B cell (primary cell): ENCODE measurements around the gene DKK3. TPM values are rescaled to one million over a fixed set of nuclear protein-coding genes. Genes with fewer than 3 reads are reported as not detected.

Source experiments
- ATAC-seq: fragments of 200-7000 bp; cut with Tn5 transposase; one replicate; pipeline ENCODE4 v1.10.0; 2021; ENCODE audit warnings: low read depth, mild to moderate bottlenecking, moderate number of reproducible peaks, moderate library complexity
- CTCF ChIA-PET: fragments of 350-600 bp; sonication (Branson Sonifier 250); formaldehyde crosslinking; loops from one replicate; lab custom pipeline; 2021; ENCODE audit warnings: antibody characterized with exemption, inconsistent platforms; lab: Charles Lee
- POLR2A ChIA-PET: fragments of 350-600 bp; sonication (Branson Sonifier 250); formaldehyde crosslinking; loops from one replicate; lab custom pipeline; 2021; ENCODE audit warnings: antibody characterized with exemption; lab: Charles Lee
- DNase-seq: peaks from one replicate; pipeline ENCODE4 v3.0.0; 2013
- H2AFZ ChIP-seq: 2 replicates; pipeline ENCODE4 v1.6.1; 2012; ENCODE audit warnings: mild to moderate bottlenecking, low read depth, low read length; ENCODE audit not compliant: insufficient read depth, poor library complexity, severe bottlenecking
- H3K27ac ChIP-seq, 2 donors: 1 replicate in 1 of 2; 2 replicates in 1 of 2; pipeline ENCODE4 v1.5.1; 2012 to 2013; ENCODE audit warnings: low read length in 2 of 2, mild to moderate bottlenecking in 2 of 2, moderate library complexity in 1 of 2
- H3K27me3 ChIP-seq, 4 experiments: fragments of 200-600 bp in 1 of 4; sonication (generic) in 1 of 4; replicated peaks in 1 of 4; 1 replicate in 2 of 4; 2 replicates in 2 of 4; pipeline versions ENCODE4 v1.6.1 to v1.7.0; 2013 to 2016; ENCODE audit warnings: low read length in 3 of 4, mild to moderate bottlenecking in 2 of 4, mixed read lengths in 1 of 4, moderate library complexity in 1 of 4; ENCODE audit not compliant: insufficient read depth in 4 of 4, control insufficient read depth in 3 of 4; ENCODE audit errors: control extremely low read depth in 1 of 4
- H3K36me3 ChIP-seq, 2 experiments: replicated peaks in 1 of 2; 1 replicate in 1 of 2; 2 replicates in 1 of 2; pipeline versions ENCODE4 v1.6.1 to v1.7.1; 2013; ENCODE audit warnings: low read length in 1 of 2; ENCODE audit not compliant: insufficient read depth in 2 of 2, control insufficient read depth in 1 of 2; ENCODE audit errors: control extremely low read depth in 1 of 2, extremely low read depth in 1 of 2
- H3K4me1 ChIP-seq, 2 donors: fragments of 200-600 bp in 1 of 2; sonication (generic) in 1 of 2; 1 replicate in 1 of 2; 2 replicates in 1 of 2; pipeline versions ENCODE4 v1.5.1 to v1.6.1; 2013 to 2017; ENCODE audit warnings: low read length in 2 of 2; ENCODE audit not compliant: control insufficient read depth in 2 of 2, insufficient read depth in 2 of 2
- H3K4me2 ChIP-seq: replicated peaks from 2 replicates; pipeline ENCODE3; 2012; ENCODE audit warnings: mild to moderate bottlenecking, low read depth, low read length; ENCODE audit not compliant: poor library complexity, severe bottlenecking
- H3K4me3 ChIP-seq, 5 experiments: fragments of 200-600 bp in 1 of 5; sonication (generic) in 1 of 5; 1 replicate in 3 of 5; 2 replicates in 2 of 5; pipeline versions ENCODE4 v1.5.1 to v1.7.0; 2011 to 2016; ENCODE audit warnings: low read length in 4 of 5, mild to moderate bottlenecking in 4 of 5, low read depth in 2 of 5, control low read depth in 1 of 5, moderate library complexity in 1 of 5; ENCODE audit not compliant: insufficient read depth in 1 of 5; ENCODE audit errors: control extremely low read depth in 1 of 5, extremely low read depth in 1 of 5
- H3K79me2 ChIP-seq: fragments of 200-600 bp; sonication (generic); one replicate; pipeline ENCODE4 v1.6.0; 2016; ENCODE audit warnings: low read length; ENCODE audit not compliant: control insufficient read depth, insufficient read depth
- H3K9ac ChIP-seq: fragments of 200-600 bp; sonication (generic); 2 replicates; pipeline ENCODE4 v1.6.1; 2017; ENCODE audit warnings: mild to moderate bottlenecking, low read length, moderate library complexity
- H3K9me3 ChIP-seq, 3 donors: one replicate each; pipeline versions ENCODE4 v1.6.1 to v1.7.1; 2013; ENCODE audit warnings: low read length in 2 of 3; ENCODE audit not compliant: control insufficient read depth in 2 of 3, insufficient read depth in 1 of 3; ENCODE audit errors: control extremely low read depth in 1 of 3
- H4K20me1 ChIP-seq: 2 replicates; pipeline ENCODE4 v1.6.0; 2012; ENCODE audit warnings: mild to moderate bottlenecking, low read length; ENCODE audit not compliant: insufficient read depth, control insufficient read depth, poor library complexity, severe bottlenecking
- H3K27ac Mint-ChIP-seq: one replicate; pipeline ENCODE4 v1.8.0; 2021; ENCODE audit warnings: mixed read lengths
- H3K27me3 Mint-ChIP-seq: one replicate; pipeline ENCODE4 v1.8.0; 2021; ENCODE audit warnings: mixed read lengths
- H3K4me1 Mint-ChIP-seq: one replicate; pipeline ENCODE4 v1.8.0; 2021; ENCODE audit warnings: mixed read lengths
- H3K4me3 Mint-ChIP-seq: one replicate; pipeline ENCODE4 v1.8.0; 2021; ENCODE audit warnings: mixed read lengths
- H3K9me3 Mint-ChIP-seq: one replicate; pipeline ENCODE4 v1.8.0; 2022; ENCODE audit warnings: mixed read lengths; ENCODE audit not compliant: insufficient read depth
- CTCF ChIP-seq: fragments of 200-600 bp; IDR thresholded peaks from one replicate; pipeline ENCODE4 v1.8.0; 2022; ENCODE audit warnings: antibody characterized with exemption, mild to moderate bottlenecking
- EZH2 ChIP-seq: IDR thresholded peaks from 2 replicates; pipeline ENCODE4 v1.6.1; 2012; ENCODE audit warnings: borderline replicate concordance, low read depth, mild to moderate bottlenecking, moderate library complexity, low read length; ENCODE audit not compliant: insufficient read depth, poor library complexity, severe bottlenecking
- WGBS: methylation state at CpG from one replicate; pipeline ENCODE4 v1.1.5; 2013; ENCODE audit warnings: missing lambda C conversion rate; ENCODE audit not compliant: insufficient coverage; 5-methylcytosine and 5-hydroxymethylcytosine counted together
- intact Hi-C: fragments of 100-400 bp; cut with micrococcal nuclease; formaldehyde crosslinking; loops from one replicate; pipeline ENCODE4 v1.10.0; 2022
- polyA plus RNA-seq: library from polyadenylated mRNA; depleted of rRNA; stranded (reverse); fragments of >200 nt; gene quantifications from 2 replicates; pipeline ENCODE4 v1.2.3, GENCODE V29; 2012
- total RNA-seq, 2 donors: library from RNA; stranded (reverse); fragments of 120-200 nt in 1 of 2; gene quantifications; 1 replicate in 1 of 2; 2 replicates in 1 of 2; pipeline versions ENCODE4 v1.2.3 to v1.2.4, GENCODE V29; 2013 to 2022

DKK3 gene
- total and polyA plus RNA-seq, 2 donors (not counting 1 experiment from before 2014, with no cell fraction given) = 0.33 TPM; not detected in 1

GRCh38 chr11:12032968-12033367 is 24.5 kb upstream of the DKK3 start:
- DNase-seq = no peak
- Histone ChIP-seq H3K27ac (no peak overlapping the region), H3K4me2 (no peak overlapping the region), H2AFZ (no peak overlapping the region), H3K9me3 (no peaks in the 10 kb centered on the region), H4K20me1 (no peaks in the 10 kb centered on the region), H3K4me3 (no peak overlapping the region), H3K4me1 (no peaks in the 10 kb centered on the region), H3K27me3 (peaks cover 0 to 3% (median 0%) of the 10 kb centered on the region in 4 experiments), H3K36me3 (no peaks in the 10 kb centered on the region), H3K9ac (no peak overlapping the region), H3K79me2 (no peaks in the 10 kb centered on the region)
- CTCF ChIA-PET = interaction anchor here (2.6 kb wide), 1 partner anchor 11 kb away, joined by 11 read pairs; no protein-coding TSS in a partner anchor
- no CpG with 5 or more reads among the region's 2 CpGs for WGBS
- H3K4me1 Mint-ChIP-seq = no peaks in the 10 kb centered on the region
- H3K9me3 Mint-ChIP-seq = no peaks in the 10 kb centered on the region
- no peak overlapping the region for H3K4me3 Mint-ChIP-seq
- peaks cover 31% of the 10 kb centered on the region for H3K27me3 Mint-ChIP-seq
- no peak overlapping the region for H3K27ac Mint-ChIP-seq
- no peak for TF ChIP-seq EZH2
- TF ChIP-seq CTCF = no peak
- intact Hi-C loops = no loop called here
- ATAC-seq = no peak
- POLR2A ChIA-PET = no interaction called here

GRCh38 chr11:12031856-12032544 is 23.6 kb upstream of the DKK3 start:
- no peaks in the 10 kb centered on the region for H3K79me2 ChIP-seq
- peaks cover 32% of the 10 kb centered on the region for H3K27me3 Mint-ChIP-seq

More at GRCh38 chr11:12031856-12032544, 23.6 kb upstream of the DKK3 start:
- H3K9me3 Mint-ChIP-seq = no peaks in the 10 kb centered on the region
- Histone ChIP-seq H3K27me3 (peaks cover 0 to 3% (median 0%) of the 10 kb centered on the region in 4 experiments), H3K9me3 (no peaks in the 10 kb centered on the region), H3K4me3 (no peak overlapping the region), H2AFZ (no peak overlapping the region), H3K9ac (no peak overlapping the region), H3K4me2 (no peak overlapping the region), H3K4me1 (no peaks in the 10 kb centered on the region), H3K36me3 (no peaks in the 10 kb centered on the region), H3K27ac (no peak overlapping the region), H4K20me1 (no peaks in the 10 kb centered on the region)
- DNase-seq = no peak
- whole genome bisulfite sequencing = 83% methylated on average over 1 of the region's 4 CpGs
- no peaks in the 10 kb centered on the region for H3K4me1 Mint-ChIP-seq
- ATAC-seq = no peak
- intact Hi-C loops = no loop called here
- no peak overlapping the region for H3K27ac Mint-ChIP-seq
- POLR2A ChIA-PET = no interaction called here
- CTCF ChIA-PET = no interaction called here
- no peak for TF ChIP-seq EZH2
- no peak for TF ChIP-seq CTCF
- H3K4me3 Mint-ChIP-seq = no peak overlapping the region
